Measurements from ENCODE around the gene UGCG.

Gene UGCG

DNA sequence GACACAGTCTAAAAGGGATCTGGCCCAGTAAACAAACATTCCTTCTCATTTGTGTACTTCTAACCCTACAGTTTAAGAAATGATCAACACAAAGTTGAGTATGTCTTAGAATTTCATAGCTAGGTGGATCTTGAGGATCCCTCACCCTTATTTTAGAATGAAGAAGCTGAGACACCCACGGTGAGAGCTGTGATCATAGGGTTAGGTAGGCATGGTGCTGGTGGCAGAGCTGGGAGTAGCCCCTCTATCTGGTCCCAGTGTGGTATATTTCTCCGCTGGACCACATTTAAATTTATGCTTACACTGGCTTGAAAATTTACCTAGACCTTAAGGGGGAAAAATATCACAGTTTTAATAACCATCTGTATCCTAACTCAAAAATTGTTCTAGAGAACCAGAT, 39.8 kb downstream of the UGCG start:
- no peak overlapping the region for H3K4me3 ChIP-seq (ENCODE audit: control insufficient read depth, low read depth, low read length)
- TF ChIP-seq, protein P1, sequence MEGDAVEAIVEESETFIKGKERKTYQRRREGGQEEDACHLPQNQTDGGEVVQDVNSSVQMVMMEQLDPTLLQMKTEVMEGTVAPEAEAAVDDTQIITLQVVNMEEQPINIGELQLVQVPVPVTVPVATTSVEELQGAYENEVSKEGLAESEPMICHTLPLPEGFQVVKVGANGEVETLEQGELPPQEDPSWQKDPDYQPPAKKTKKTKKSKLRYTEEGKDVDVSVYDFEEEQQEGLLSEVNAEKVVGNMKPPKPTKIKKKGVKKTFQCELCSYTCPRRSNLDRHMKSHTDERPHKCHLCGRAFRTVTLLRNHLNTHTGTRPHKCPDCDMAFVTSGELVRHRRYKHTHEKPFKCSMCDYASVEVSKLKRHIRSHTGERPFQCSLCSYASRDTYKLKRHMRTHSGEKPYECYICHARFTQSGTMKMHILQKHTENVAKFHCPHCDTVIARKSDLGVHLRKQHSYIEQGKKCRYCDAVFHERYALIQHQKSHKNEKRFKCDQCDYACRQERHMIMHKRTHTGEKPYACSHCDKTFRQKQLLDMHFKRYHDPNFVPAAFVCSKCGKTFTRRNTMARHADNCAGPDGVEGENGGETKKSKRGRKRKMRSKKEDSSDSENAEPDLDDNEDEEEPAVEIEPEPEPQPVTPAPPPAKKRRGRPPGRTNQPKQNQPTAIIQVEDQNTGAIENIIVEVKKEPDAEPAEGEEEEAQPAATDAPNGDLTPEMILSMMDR (IDR thresholded peaks at IDR 0.05; ENCODE audit: control insufficient read depth, insufficient read depth, low read depth, low read length, missing control alignments), result no peak
- no peak for DNase-seq (ENCODE audit: low read depth)

DNA sequence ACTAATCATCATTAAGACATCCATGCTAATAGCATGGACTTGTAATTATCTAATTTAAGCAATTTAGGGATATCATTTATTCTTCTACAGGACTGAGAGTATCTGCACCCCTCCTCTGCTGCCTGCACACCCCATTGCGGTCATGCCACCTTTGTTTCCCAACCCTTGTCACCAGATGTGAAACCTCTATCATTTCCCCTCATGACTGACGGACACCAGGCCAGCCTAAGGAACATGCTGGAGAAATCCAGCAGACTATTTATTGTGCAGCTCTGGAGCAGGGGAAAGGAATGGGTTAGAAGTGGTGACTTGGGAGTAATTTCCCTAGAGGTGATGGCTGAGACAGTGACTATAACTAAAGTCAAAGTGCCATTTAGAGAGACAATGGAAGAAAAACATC, 40.7 kb downstream of the UGCG start:
- no peak overlapping the region for H3K4me3 ChIP-seq (ENCODE audit: control insufficient read depth, low read depth, low read length)
- TF ChIP-seq, protein P1 (IDR thresholded peaks at IDR 0.05; ENCODE audit: control insufficient read depth, insufficient read depth, low read depth, low read length, missing control alignments), result no peak
- no peak for DNase-seq (ENCODE audit: low read depth)

DNA sequence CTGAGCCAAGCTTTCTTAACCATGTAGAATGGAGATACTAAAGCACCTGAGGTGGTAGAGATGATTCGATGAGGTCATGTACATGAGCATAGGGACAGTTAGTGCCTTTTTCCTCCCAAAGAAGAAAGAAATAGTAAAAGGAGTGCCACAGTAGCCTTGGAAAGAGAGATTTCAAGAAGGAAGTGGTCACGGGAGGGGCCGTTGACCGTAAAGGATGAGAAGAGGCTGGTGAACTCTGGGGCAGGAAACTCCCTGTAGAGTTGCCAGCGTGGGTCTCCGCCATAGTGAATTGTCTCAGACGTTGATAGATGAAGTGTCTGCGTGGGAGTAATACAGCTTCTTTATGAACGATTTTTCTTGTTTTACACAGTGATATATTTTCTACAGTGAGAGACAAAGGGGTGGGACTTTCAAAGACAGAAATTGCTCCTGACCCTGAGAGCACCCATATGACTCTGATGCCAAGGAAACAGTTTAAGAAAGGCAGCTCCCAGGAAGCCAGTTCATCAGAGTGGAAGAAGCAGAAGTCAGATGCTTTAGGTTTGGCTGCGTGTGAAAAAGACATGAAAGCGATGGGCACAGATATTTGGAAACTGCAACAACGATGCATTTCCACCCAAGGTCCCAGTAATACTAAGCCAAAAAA, 41.3 kb downstream of the UGCG start:
- H3K4me3 ChIP-seq (ENCODE audit: control insufficient read depth, low read depth, low read length), result no peak overlapping the region
- TF ChIP-seq, protein P1 (IDR thresholded peaks at IDR 0.05; ENCODE audit: control insufficient read depth, insufficient read depth, low read depth, low read length, missing control alignments), result no peak
- DNase-seq (ENCODE audit: low read depth), result no peak

DNA sequence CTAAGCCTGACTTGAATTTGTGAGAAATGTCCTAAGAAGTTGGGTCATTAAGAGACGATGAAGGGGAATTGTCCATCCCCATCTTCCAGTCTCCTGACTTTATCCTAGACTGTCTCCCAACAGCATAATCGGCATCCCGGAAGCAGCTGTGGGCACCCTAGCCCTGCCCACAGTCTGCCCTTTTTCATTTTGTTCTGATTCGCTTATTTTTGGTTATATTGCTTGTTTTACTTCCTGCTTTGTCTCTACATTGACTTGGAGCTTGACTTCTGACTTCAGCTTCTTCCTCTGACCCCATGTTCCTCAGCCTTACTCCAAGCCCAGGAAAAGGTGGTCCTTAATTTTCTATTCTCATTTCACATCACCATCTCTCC, 41.8 kb downstream of the UGCG start:
- no peak for DNase-seq (ENCODE audit: low read depth)
- TF ChIP-seq, protein P1 (IDR thresholded peaks at IDR 0.05; ENCODE audit: control insufficient read depth, insufficient read depth, low read depth, low read length, missing control alignments), result no peak
- no peak overlapping the region for H3K4me3 ChIP-seq (ENCODE audit: control insufficient read depth, low read depth, low read length)

DNA sequence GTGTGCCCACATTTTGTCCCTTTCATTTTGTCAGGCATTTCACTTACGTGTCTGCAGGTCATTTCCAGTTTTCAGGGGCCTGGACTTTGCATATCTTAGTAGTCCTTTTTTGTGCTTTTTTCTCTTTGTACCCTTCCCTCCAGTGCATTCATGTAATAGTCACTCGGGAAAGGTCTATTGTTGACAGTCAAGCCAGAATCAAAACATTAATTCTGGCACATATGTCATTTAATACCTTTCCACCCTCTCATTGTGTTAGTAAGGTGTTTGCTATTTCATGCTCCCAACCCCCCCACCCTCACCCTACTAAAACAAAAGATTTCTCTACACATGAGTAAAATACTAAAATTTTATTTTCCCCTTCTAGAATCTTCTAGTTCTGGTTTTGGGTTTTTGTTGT, 42.7 kb downstream of the UGCG start:
- DNase-seq (ENCODE audit: low read depth), result no peak
- H3K4me3 ChIP-seq (ENCODE audit: control insufficient read depth, low read depth, low read length), result no peak overlapping the region
- TF ChIP-seq, protein P1 (IDR thresholded peaks at IDR 0.05; ENCODE audit: control insufficient read depth, insufficient read depth, low read depth, low read length, missing control alignments), result no peak

DNA sequence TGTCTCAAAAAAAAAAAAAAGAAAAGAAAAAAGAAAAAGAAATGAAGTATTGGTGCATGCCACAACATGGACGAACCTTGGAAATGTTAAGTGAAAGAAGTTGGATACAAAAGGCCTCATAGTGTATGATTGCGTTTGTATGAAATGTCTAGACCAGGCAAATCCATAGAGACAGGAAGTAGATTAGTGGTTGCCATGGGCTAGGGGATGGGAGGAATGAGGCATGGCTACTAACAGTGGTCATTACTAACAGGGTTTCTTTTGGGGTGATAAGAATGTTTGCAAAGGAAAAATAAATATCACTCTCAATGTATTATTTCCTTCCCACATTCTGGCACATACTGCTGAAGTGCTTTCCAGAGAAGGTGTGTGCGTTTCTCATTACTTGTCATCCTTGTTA, 44.1 kb downstream of the UGCG start:
- no peak for DNase-seq (ENCODE audit: low read depth)
- TF ChIP-seq, protein P1 (IDR thresholded peaks at IDR 0.05; ENCODE audit: control insufficient read depth, insufficient read depth, low read depth, low read length, missing control alignments), result no peak
- H3K4me3 ChIP-seq (ENCODE audit: control insufficient read depth, low read depth, low read length), result no peak overlapping the region

DNA sequence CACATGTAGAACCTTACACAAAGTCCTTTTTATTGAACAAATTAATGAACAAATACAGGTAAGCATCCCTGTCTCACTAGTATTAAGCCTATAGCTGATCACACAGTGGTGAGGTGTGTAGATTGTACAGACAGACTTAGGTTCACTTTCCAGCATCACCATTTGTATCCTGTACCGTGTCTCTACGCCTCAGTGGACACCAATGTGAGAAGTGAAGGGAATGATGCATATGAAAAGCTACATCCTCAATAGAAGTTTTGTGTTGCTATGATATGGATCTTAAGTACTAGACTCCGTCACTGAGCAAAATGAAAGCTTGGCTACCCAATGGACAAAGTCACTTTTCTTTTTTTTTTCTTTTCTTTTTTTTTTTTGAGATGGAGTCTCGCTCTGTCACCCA, 46.6 kb downstream of the UGCG start:
- no peak overlapping the region for H3K4me3 ChIP-seq (ENCODE audit: control insufficient read depth, low read depth, low read length)
- no peak for DNase-seq (ENCODE audit: low read depth)
- TF ChIP-seq, protein P1 (IDR thresholded peaks at IDR 0.05; ENCODE audit: control insufficient read depth, insufficient read depth, low read depth, low read length, missing control alignments), result no peak
